ENCODE measurements around the gene C12orf57.

GRCh38 chr12:6941267-6941666, 2.6 kb upstream of the C12orf57 start:
- TF ChIP-seq CTCF (IDR thresholded peaks at IDR 0.05) = no peak
- TF ChIP-seq POLR2A (IDR thresholded peaks at IDR 0.05) = no peak
- no peak for TF ChIP-seq EP300 (IDR thresholded peaks at IDR 0.05)
